Measurements from ENCODE around the gene IFITM1. TPM values are rescaled to one million over a fixed set of nuclear protein-coding genes. Genes with fewer than 3 reads are reported as not detected.
"Not testable (repeated sequence)": the region's sequence is repeated elsewhere in the genome, so short reads cannot be mapped to it uniquely, and the experiment has no call there.

IFITM1 gene
- total RNA-seq, 1 donor from 2014 or later, result 128 TPM

DNA sequence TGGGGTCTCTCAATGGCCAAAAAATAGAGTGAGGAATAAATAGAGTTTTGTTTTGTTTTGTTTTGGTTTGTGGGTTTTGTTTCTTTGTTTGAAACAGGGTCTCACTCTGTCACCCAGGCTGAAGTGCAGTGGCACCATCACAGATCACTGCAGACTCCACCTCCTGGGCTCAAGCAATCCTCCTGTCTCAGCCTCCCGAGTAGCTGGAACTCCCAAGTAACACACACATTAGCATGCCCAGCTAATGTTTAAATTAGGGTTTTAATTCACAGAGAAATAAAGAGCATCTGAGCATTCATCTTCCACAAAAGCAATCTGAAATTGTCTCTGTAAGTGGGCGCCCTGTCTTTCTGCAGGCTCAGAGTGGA, 16.0 kb downstream of the IFITM1 start:
- H3K4me3 ChIP-seq, result no peak overlapping the region
- no peaks in the 10 kb centered on the region for H3K9me3 ChIP-seq
- H3K4me1 ChIP-seq, result peaks cover 31% of the 10 kb centered on the region
- DNase-seq (no peak), ATAC-seq (no peak)
- H3K27me3 ChIP-seq (ENCODE audit: low read depth), result no peaks in the 10 kb centered on the region
- H3K27ac ChIP-seq, result no peak overlapping the region
- no peaks in the 10 kb centered on the region for H3K36me3 ChIP-seq
- intact Hi-C loops (cut with DNase I), result no loop called here
- TF ChIP-seq, protein P1, sequence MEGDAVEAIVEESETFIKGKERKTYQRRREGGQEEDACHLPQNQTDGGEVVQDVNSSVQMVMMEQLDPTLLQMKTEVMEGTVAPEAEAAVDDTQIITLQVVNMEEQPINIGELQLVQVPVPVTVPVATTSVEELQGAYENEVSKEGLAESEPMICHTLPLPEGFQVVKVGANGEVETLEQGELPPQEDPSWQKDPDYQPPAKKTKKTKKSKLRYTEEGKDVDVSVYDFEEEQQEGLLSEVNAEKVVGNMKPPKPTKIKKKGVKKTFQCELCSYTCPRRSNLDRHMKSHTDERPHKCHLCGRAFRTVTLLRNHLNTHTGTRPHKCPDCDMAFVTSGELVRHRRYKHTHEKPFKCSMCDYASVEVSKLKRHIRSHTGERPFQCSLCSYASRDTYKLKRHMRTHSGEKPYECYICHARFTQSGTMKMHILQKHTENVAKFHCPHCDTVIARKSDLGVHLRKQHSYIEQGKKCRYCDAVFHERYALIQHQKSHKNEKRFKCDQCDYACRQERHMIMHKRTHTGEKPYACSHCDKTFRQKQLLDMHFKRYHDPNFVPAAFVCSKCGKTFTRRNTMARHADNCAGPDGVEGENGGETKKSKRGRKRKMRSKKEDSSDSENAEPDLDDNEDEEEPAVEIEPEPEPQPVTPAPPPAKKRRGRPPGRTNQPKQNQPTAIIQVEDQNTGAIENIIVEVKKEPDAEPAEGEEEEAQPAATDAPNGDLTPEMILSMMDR (IDR thresholded peaks at IDR 0.05), result no peak

DNA sequence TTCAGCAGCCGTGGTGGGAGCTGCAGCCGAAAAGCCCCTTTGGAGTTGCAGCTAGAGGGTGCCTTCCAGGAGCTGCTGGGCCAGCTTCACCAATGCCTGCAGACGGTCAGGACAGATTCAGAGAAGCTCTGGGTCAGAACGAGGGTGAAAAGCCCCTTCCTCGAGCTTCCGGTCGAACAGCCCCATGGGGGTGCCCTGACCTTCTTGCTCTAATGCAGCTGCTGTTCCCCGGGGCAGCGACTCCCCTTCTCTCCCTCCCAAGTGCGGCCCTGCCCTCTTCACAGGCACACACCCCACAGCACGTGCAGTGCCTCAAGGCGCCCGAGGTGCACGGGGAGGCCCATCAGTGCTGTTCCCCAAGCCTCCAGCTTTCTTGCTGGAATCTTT, 16.5 kb downstream of the IFITM1 start:
- ATAC-seq (no peak), DNase-seq (no peak)
- peaks cover 29% of the 10 kb centered on the region for H3K4me1 ChIP-seq
- H3K27ac ChIP-seq, result no peak overlapping the region
- TF ChIP-seq, protein P1 (IDR thresholded peaks at IDR 0.05), result no peak
- no peaks in the 10 kb centered on the region for H3K36me3 ChIP-seq
- intact Hi-C loops (cut with DNase I), result no loop called here
- no peaks in the 10 kb centered on the region for H3K27me3 ChIP-seq (ENCODE audit: low read depth)
- H3K9me3 ChIP-seq, result no peaks in the 10 kb centered on the region
- H3K4me3 ChIP-seq, result no peak overlapping the region

DNA sequence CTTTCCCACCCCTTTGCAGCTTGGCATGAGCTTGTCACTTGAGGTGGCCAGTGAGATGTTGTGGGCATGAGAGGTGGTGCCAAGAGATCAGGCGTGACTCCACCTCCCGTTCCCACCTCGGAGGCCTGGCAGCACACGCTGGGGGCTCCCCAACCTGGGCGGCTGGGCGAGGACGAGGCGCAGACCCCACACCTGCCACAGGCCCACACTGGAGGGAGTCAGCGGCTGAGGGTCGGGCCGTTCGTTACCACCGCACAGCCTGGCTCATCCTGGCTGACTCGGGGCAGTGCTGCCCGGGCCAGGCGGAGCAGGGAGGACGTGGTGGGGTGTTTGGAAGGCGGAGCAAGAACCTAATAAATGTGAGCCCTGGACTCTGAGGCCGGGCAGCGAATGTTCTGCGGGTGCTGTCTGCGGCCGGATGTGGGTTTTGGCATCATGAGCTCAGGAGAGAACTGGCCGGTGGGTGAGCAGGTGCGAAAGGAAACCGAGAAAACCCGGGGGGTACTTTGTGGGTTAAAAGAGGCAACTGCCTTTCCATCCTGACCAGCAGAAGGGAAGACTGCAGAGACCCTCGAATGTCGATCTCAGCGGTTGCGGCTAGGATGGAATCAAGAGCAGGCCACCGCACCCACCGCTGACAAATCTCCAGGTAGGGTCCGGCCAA, 17.0 kb downstream of the IFITM1 start:
- Histone ChIP-seq H3K9me3 (no peaks in the 10 kb centered on the region), H3K36me3 (no peaks in the 10 kb centered on the region), H3K27me3 (ENCODE audit: low read depth) (no peaks in the 10 kb centered on the region), H3K4me1 (peaks cover 29% of the 10 kb centered on the region), H3K4me3 (no peak overlapping the region), H3K27ac (no peak overlapping the region)
- intact Hi-C loops (cut with DNase I), result no loop called here
- DNase-seq, result no peak
- ATAC-seq, result no peak
- TF ChIP-seq, protein P1 (IDR thresholded peaks at IDR 0.05), result no peak

DNA sequence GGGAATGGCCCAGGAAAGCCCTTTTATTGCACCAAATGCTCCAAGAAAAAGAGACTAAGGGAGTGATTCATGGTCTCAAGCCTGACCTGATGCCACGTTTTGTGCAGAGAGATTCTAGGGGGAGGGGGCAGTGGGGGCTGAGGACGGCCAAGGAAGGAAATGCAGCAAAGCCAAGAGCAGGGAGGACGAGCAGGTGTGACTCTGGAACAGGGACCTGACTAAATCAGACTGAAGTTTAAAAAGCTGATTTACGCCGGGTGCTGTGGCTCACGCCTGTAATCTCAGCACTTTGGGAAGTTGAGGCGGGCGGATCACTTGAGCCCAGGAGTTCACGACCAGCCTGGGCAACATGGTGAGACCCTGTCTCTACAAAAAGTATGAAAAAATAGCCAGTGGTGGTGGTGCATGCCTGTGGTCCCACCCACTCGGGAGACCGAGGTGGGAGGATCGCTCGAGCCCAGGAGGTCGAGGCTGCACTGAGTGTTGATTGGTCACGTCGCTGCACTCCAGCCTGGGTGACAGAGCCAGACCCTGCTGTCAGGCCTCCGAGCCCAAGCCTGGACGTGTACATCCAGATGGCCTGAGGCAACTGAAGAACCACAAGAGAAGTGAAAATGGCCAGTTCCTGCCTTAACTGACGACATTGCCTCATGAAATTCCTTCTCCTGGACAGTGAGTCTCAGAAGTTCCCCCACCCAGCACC, 17.7 kb downstream of the IFITM1 start:
- TF ChIP-seq, protein P1 (IDR thresholded peaks at IDR 0.05), result no peak
- intact Hi-C loops (cut with DNase I), result no loop called here
- H3K4me1 ChIP-seq, result peaks cover 29% of the 10 kb centered on the region
- no peaks in the 10 kb centered on the region for H3K9me3 ChIP-seq
- no peak for DNase-seq
- no peaks in the 10 kb centered on the region for H3K27me3 ChIP-seq (ENCODE audit: low read depth)
- no peak for ATAC-seq
- no peak overlapping the region for H3K4me3 ChIP-seq
- no peaks in the 10 kb centered on the region for H3K36me3 ChIP-seq
- H3K27ac ChIP-seq, result no peak overlapping the region

DNA sequence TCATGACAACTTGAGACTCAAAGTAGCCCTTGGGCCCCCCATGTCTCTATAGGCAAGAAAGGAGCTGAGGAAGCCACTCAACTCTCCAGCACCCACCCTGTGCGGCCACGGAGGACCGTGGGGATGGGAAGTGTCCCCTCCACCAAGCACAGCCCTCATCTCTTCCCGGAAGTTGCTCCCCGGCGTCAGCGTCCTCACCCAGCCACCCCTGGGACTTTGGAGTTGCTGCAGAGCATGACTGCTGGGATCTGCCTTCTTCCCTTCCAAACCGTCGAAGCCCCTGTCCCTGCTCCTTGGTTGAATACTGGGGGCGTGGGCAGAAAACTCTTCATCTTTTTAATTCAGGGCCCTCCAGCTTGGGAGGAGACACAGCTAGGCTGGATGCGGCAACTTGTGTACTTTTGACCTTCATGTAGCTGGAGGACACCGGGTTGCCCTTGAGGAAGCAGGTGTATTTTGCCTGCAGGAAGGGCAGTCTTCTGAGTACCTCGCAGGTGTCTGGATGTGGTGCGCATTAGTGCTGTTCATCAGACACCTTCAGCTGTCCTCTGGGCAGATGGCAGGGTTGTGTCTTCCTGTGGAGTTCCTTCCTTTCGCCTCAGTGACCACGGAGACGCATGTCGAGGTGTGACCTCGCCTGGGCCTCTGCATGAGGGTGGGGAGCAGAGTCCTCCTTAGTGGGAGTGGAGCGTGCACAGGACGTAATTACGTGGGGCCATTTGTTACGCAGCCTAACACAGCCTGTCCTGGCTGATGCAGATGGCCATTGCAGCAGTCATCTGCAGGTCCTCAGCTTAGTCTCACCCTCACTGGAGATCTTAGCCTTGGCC, 19.0 kb downstream of the IFITM1 start:
- Histone ChIP-seq H3K4me1 (peaks cover 18% of the 10 kb centered on the region), H3K4me3 (no peak overlapping the region), H3K27me3 (ENCODE audit: low read depth) (no peaks in the 10 kb centered on the region), H3K9me3 (no peaks in the 10 kb centered on the region), H3K27ac (no peak overlapping the region), H3K36me3 (no peaks in the 10 kb centered on the region)
- TF ChIP-seq, protein P1 (IDR thresholded peaks at IDR 0.05), result no peak
- intact Hi-C loops (cut with DNase I), result no loop called here
- peak in 1 of 2 donors; percentile 14 for ATAC-seq
- no peak for DNase-seq

DNA sequence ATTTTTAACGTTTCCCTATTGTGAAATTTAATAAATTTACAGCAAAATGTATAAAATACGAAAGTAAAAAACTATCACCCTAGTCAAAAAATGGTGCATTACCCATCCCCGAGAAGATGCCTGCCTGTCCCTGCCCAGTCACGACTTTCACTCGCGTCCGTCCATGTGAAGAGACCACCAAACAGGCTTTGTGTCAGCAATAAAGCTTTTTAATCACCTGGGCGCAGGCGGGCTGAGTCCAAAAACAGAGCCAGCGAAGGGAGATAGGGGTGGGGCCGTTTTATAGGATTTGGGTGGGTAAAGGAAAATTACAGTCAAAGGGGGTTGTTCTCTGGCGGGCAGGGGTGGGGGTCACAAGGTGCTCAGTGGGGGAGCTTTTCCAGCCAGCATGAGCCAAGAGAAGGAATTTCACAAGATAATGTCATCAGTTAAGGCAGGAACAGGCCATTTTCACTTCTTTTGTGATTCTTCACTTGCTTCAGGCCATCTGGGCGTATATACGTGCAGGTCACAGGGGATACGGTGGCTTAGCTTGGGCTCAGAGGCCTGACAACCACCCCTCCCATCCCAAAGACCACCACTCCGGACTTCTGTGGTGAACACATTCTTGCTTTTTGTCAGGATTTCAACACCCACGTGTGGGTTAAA, 19.9 kb downstream of the IFITM1 start:
- H3K36me3 ChIP-seq; H3K9me3 ChIP-seq; H3K27me3 ChIP-seq (ENCODE audit: low read depth); ATAC-seq; H3K4me3 ChIP-seq; intact Hi-C loops (cut with DNase I); DNase-seq: not testable (repeated sequence)
- H3K27ac ChIP-seq, result peak overlapping the region; percentile 11
- peaks cover 14% of the 10 kb centered on the region for H3K4me1 ChIP-seq
